Epithelial cell of prostate (primary cell): ENCODE data around the gene SOCS2.
"Not testable (repeated sequence)": the region's sequence is repeated elsewhere in the genome, so short reads cannot be mapped to it uniquely, and the experiment has no call there.

ENCODE experiments used
- DNase-seq: peaks from one replicate; pipeline ENCODE4 v3.0.0-alpha.2; 2011; ENCODE audit warnings: low read depth, low spot score
- H3K27ac ChIP-seq: fragments of 450-650 bp; 2 replicates; pipeline ENCODE4 v1.5.1; 2017; ENCODE audit warnings: mild to moderate bottlenecking

Gene SOCS2

GRCh38 chr12:93571925-93572711, at the start of gene SOCS2:
TSS of gene SOCS2 (plus strand) at chr12:93572675. CDS start at chr12:93572898, 223 bp downstream.
- H3K27ac ChIP-seq: peak within 1 kb of the TSS; percentile 93
- no peak for DNase-seq

GRCh38 chr12:93524386-93525133, 47.9 kb upstream of the SOCS2 start:
- no peak overlapping the region for H3K27ac ChIP-seq

GRCh38 chr12:93526786-93527428, 45.6 kb upstream of the SOCS2 start:
- no peak overlapping the region for H3K27ac ChIP-seq
- peak; percentile 59 for DNase-seq

More at GRCh38 chr12:93524386-93525133, 47.9 kb upstream of the SOCS2 start:
- DNase-seq: no peak

GRCh38 chr12:93530358-93530757, 42.1 kb upstream of the SOCS2 start:
- DNase-seq: no peak

GRCh38 chr12:93533310-93533709, 39.2 kb upstream of the SOCS2 start:
- H3K27ac ChIP-seq: no peak overlapping the region
- no peak for DNase-seq

More at GRCh38 chr12:93530358-93530757, 42.1 kb upstream of the SOCS2 start:
- no peak overlapping the region for H3K27ac ChIP-seq

GRCh38 chr12:93536111-93536765, 36.2 kb upstream of the SOCS2 start:
- DNase-seq: no peak
- no peak overlapping the region for H3K27ac ChIP-seq

GRCh38 chr12:93536766-93537488, 35.5 kb upstream of the SOCS2 start:
- DNase-seq: no peak
- H3K27ac ChIP-seq: no peak overlapping the region

GRCh38 chr12:93537769-93538168, 34.7 kb upstream of the SOCS2 start:
- DNase-seq: no peak
- no peak overlapping the region for H3K27ac ChIP-seq

GRCh38 chr12:93539821-93540220, 32.7 kb upstream of the SOCS2 start:
- DNase-seq: no peak
- H3K27ac ChIP-seq: no peak overlapping the region

- H3K27ac ChIP-seq: no peak overlapping the region
- DNase-seq: no peak
These were observed 32.0 kb upstream of the SOCS2 start for GRCh38 chr12:93540466-93540865.

- DNase-seq: no peak
- H3K27ac ChIP-seq: no peak overlapping the region
These were observed 30.8 kb upstream of the SOCS2 start for GRCh38 chr12:93541578-93542225.

- no peak overlapping the region for H3K27ac ChIP-seq
- DNase-seq: no peak
These were observed 24.7 kb upstream of the SOCS2 start for GRCh38 chr12:93547778-93548177.

GRCh38 chr12:93549174-93549573, 23.3 kb upstream of the SOCS2 start:
- H3K27ac ChIP-seq: no peak overlapping the region
- no peak for DNase-seq

- H3K27ac ChIP-seq: no peak overlapping the region
- DNase-seq: no peak
These were observed 21.5 kb upstream of the SOCS2 start for GRCh38 chr12:93550748-93551611.

GRCh38 chr12:93552427-93552826, 20.0 kb upstream of the SOCS2 start:
- DNase-seq: no peak
- no peak overlapping the region for H3K27ac ChIP-seq

GRCh38 chr12:93557879-93558278, 14.6 kb upstream of the SOCS2 start:
- H3K27ac ChIP-seq, DNase-seq: not testable (repeated sequence)

- H3K27ac ChIP-seq, DNase-seq: not testable (repeated sequence)
These were observed 13.8 kb upstream of the SOCS2 start for GRCh38 chr12:93558685-93559084.

GRCh38 chr12:93563807-93564538, 8.5 kb upstream of the SOCS2 start:
- no peak overlapping the region for H3K27ac ChIP-seq
- peak; percentile 68 for DNase-seq
